GM18526 (cell line): Measurements from ENCODE around the gene FBN2.

Experiments
- POLR2A ChIP-seq: IDR thresholded peaks from 3 replicates; pipeline ENCODE4 v1.6.1; 2011; ENCODE audit not compliant: insufficient read length; ENCODE audit errors: extremely low read depth

The FBN2 gene

GRCh38 chr5:128271859-128272464, 266.1 kb downstream of the FBN2 start:
- TF ChIP-seq POLR2A = no peak

DNA sequence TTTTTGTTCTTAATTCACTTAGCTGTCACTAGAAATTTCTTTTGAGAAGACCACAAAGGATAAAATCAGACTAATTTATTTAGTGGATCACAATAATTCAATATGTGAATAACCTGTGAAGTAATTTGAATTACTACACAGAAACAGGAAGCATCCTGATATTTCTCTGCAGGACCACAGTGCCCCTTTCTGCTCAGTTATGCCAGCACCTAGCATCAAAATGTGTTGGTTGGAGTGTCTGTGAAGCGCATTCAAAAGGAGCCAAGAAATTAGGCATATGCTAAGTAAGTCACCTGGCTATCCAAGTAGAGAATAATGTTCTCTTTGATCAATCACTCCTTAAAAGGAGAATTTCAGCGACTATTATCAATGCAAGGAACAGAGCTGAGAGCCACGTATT, 267.0 kb downstream of the FBN2 start:
- no peak for TF ChIP-seq POLR2A

DNA sequence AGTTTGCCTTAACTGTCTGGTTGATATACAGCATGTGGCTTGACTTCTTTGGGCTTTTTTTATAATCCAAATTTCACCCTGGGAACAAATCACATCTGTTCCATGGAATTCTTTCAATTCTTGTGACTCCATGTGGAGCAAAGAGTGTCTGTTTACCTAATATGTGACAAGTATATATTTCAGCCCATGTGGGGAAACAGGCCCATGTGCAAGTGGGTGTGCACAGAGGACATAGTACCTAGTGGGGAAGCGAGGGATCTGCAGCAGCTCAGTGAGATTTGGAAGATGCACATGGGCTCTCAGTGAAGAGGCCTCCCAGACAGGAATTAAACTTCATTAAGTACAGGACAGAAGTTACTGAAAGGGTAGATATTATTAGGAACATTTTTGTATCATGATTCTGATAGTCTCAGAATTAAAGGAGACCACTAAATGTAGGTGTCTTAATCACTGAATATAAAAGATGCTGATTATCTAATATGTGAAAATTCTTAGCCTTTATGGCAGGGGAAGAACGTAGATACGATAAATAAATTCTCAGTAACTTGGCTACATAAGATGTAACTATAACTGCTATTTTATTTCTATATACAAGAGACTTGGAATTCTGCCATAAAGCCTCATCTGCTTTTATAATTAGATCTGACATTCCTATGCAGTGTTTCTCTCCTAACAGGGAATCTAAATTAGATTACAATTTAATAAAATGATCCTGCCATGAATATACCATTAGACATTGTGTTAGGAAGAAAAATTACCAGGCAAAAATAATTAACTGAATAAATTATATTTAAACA, 273.3 kb downstream of the FBN2 start:
- no peak for TF ChIP-seq POLR2A

DNA sequence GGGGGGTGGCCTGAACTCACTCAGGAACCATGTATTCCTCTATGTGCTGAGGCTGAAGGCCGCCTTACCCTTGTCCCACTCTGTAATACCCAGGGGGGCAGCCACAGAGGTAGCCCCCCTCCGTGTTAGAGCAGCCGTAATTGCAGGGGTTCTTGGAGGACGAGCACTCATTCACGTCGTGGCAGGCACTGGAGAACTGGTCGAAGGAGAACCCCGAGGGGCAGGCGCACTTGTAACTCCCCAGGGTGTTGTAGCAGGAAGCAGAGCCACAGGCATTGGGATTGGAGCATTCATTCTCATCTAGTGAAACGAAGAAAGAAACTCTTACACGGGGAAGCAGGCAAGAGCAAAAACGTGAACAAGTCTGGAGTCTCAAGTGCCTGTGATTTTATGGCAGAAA, 274.7 kb downstream of the FBN2 start:
- TF ChIP-seq POLR2A = no peak

- no peak for TF ChIP-seq POLR2A
Measured at GRCh38 chr5:128262911-128263310, 275.1 kb downstream of the FBN2 start.

GRCh38 chr5:128259607-128260021, 278.4 kb downstream of the FBN2 start:
- no peak for TF ChIP-seq POLR2A

- TF ChIP-seq POLR2A = no peak
Measured at GRCh38 chr5:128258372-128258771, 279.7 kb downstream of the FBN2 start.

DNA sequence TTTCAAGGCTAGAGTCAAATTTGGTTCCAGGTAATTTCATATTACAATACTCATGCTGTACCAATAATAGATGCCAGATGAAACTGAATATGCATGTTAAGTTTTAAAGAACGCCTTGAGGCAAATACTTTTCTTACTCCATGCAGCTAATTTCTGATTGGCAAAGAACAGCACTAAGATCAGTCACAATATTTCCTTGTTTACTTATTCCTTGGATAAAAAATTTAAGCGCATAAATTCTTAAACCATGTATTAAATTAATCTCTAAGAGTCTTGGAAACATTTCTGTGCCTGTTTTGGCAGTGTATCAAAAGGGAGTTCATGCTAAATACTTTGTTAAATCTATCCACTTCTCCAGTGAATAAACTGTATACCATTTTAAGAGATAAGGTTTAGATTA, 281.0 kb downstream of the FBN2 start:
- TF ChIP-seq POLR2A = no peak

- no peak for TF ChIP-seq POLR2A
Measured at GRCh38 chr5:128254789-128255188, 283.3 kb downstream of the FBN2 start.

GRCh38 chr5:128253880-128254279, 284.2 kb downstream of the FBN2 start:
- TF ChIP-seq POLR2A = no peak

DNA sequence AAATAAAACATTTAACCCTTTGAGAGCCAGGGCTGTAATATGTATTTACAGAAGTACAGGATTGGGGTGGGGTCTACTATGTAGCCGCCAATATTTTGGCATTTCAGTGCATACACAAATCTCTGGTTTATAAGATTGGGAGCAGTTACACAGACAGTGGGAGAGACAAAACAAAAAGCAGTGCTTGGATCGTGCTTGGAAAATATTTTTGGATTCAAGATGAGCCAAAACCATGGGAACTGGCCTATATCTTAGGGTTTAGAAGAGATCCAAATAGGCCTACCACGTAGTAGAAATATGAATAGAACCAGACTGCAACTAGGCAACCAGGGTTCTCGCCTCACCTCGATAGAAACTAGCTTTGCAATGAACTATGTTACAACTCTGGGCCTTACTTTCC, 284.9 kb downstream of the FBN2 start:
- TF ChIP-seq POLR2A = no peak

DNA sequence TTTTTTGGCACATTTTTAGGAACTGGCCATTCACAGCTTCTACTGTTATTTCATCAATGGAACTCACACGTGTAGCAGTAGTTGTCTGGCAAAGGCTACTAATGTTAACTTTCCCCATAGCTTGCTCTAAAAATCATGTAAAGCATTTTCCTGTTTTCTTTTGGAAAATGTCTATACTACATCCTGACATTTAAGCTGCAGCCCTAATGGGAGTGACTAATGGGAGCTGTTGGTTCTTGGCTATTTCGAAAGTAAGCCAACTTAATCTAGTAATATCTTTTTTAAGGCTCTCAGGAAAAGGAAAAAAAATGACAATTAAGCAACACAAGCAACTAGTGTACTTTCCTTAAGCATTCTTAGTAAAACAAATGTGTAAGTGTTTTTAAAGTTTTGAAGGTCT, 285.3 kb downstream of the FBN2 start:
- no peak for TF ChIP-seq POLR2A

DNA sequence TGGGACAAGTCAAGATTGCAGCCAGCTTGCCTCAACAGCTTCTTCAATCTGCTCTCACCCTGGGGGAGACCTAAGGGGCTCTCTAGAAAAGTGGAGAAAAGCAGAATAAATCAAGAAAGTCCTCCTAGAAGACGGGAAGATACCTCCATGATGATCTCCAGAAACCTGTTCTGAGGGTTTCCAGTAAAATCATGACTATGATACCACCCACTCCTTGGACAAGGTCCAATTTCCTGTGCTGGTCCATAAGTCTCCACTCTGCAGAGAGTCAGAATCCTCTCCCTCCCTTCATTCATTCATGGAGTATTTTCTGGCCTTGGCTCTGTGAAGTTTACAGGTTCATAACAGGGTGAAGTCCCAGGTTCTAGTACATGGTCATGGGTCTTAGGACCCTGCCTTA, 285.8 kb downstream of the FBN2 start:
- no peak for TF ChIP-seq POLR2A

GRCh38 chr5:128245974-128246373, 292.1 kb downstream of the FBN2 start:
- no peak for TF ChIP-seq POLR2A

- TF ChIP-seq POLR2A = no peak
Measured at GRCh38 chr5:128243958-128244582, 294.0 kb downstream of the FBN2 start.

- no peak for TF ChIP-seq POLR2A
Measured at GRCh38 chr5:128241051-128241695, 296.9 kb downstream of the FBN2 start.
